ENCODE measurements around the gene SESN2.
"Not testable (repeated sequence)": the region's sequence is repeated elsewhere in the genome, so short reads cannot be mapped to it uniquely, and the experiment has no call there.

The SESN2 gene

GRCh38 chr1:28290851-28291250, 31.5 kb downstream of the SESN2 start:
- DNase-seq: no peak

DNA sequence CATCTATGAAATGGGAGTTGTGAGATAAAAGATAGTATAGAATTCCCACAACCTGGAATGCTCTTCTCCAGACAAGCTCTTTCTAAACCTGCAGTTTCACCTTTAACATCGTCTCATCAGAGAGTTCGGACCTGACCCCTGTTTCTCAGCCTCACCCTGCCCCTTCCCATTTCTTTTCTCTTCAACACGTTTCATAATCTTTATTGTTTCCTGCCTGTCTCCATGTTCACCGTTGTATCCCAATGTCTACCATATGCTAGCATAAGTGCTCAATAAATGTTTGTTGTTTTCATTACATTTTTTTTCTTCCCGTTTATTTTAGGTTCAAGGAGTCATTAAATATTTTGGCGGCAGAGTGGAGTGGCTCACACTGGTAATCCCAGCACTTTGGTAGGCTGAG, 32.4 kb downstream of the SESN2 start:
- no peak for DNase-seq

GRCh38 chr1:28295936-28296335, 36.6 kb downstream of the SESN2 start:
- DNase-seq: no peak

DNA sequence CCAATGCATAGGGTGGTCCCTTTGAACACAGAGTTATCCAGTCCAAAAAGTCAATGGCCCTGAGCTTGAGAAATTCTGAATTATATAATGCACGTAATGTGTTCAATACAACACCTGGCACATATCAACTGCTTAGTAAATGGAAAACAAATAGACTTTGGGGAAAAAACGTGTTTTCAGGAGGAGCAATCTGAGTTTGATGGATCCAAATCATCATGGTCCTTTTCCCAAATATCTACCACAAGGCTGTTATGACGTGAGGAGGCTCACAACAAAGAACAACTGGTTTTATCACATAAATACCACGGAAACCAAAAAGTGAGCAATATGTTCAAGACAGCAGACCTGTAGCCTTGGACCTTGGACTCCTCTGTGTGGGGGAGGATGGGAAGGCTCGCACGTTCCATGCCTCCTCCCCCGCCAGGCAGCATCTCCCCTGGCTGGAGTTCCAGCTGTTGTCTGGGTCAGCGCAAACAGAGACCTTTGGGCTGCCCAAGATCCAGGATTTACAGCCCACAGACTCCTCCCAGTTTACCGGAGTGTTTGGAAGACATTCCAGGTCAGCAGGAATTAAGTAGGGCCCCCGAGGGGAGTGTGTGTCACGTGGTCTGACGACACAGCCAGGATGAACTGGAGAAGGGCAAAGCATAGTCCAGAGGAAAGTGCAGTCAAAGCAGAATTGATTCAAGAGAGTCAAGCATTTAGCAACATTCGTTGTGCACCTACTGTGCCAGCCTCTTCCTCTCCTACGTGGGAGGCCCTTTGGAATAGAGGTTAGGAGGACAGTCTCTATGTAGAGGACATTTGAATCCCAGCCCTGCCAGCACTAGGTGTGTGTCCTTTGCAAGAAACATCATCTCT, 37.3 kb downstream of the SESN2 start:
- no peak for DNase-seq

GRCh38 chr1:28297826-28298225, 38.5 kb downstream of the SESN2 start:
- no peak for DNase-seq

- no peak for DNase-seq
Observed at GRCh38 chr1:28298438-28298837, 39.1 kb downstream of the SESN2 start.

GRCh38 chr1:28301368-28302174, 42.3 kb downstream of the SESN2 start:
- no peak for DNase-seq

GRCh38 chr1:28302247-28302646, 42.9 kb downstream of the SESN2 start:
- no peak for DNase-seq

DNA sequence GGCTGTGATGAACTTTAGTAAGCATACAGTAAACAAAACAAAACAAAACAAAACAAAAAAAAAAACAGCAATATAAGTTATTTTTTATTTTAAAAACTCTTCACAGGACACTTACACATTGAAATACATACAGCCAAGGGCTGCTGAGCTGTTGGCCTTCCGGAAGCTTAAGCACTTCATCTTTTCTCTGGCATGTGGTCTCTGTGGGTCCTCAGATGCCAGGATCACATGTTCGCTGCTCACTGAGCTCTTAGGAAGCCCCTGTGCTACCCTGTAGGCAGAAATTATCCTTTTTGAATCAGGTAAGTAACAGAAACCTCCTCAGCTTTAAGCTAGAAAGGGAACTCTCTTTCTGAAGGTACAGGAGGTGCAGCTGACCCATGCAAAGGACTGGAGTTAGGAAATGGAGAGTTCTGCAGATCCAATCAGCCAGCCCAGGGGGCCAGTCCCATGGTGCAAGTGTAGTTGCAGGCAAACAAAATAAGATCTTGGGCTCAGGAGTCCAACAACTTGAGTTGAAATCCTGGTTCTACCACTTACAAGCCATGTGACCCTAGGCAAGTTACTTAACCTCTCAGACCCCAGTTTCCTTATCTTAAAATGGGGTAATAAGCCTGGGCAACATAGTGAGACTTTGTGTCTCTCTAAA, 47.1 kb downstream of the SESN2 start:
- no peak for DNase-seq

DNA sequence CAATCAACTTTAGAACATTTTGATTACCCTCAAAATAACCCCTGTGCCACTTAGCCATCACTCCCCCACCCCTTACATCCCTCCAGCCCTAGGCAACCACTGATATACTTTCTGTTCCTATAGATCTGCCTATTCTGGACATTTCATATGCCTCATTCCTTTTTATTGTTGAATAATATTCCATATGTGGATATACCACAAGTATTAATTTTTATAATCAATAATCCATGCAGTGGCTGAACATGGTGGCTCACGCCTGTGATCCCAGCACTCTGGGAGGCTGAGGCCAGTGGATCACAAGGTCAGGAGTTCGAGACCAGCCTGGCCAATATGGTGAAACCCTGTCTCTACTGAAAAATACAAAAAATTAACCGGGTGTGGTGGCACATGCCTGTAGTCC, 49.4 kb downstream of the SESN2 start:
- no peak for DNase-seq

GRCh38 chr1:28309702-28310101, 50.4 kb downstream of the SESN2 start:
- no peak for DNase-seq

DNA sequence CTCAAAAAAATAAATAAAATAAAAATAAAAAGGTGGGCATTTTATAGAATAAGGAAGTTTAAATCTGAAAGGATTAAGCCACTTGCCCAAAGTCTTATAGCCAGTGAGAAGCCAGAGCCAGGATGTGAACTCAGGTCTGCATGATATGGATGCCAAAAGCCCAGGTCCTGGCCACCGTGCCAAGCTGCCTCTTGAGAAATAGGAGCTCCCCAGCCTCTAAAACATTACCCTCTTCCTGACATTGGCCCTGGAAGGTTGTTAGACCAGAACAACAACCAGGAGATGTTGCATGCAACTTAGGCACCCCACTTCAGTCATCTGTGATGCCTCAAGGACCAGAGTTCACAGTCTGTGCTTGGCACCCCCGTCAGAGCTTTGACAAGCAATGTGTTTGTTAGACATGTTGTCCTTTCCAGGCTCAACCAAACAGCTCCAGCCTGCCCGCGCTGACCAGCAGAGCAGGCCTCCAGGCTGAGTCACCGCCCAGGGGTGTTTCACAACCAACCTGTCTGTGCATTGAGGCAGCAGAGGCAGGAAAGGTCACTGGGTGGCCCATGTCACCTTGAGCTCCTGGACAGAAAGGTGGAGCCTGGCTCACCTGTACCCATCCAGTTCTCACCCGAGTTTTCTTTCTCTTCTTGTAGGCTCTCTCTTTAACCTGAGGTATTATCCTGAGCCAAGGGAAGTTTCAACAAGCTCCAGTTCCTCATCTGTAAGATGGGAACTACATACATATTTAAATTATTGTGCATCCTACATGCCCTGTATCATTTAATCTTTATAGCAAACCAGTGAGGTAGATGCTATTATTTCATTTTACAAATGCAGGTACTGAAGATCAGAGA, 54.6 kb downstream of the SESN2 start:
- DNase-seq: no peak

DNA sequence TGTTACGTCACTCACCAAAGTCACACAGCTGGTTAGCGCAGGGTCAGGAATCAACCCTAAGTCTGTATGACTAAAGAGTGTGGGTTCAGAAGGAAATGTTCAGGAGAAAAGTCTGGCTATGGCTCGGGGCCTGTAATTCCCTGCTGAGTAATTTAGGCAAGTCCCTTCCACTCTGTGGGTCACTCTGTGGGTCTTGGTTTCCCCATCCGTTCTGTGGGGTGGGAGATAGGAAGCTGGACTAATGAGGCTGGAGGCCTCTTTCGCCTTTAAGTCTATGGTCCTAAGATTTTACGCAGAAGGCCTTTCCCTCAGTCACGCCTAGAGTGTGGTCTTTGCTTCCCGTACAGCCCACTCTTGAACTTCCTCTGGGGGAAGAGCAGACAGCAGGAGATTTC, 55.2 kb downstream of the SESN2 start:
- no peak for DNase-seq

DNA sequence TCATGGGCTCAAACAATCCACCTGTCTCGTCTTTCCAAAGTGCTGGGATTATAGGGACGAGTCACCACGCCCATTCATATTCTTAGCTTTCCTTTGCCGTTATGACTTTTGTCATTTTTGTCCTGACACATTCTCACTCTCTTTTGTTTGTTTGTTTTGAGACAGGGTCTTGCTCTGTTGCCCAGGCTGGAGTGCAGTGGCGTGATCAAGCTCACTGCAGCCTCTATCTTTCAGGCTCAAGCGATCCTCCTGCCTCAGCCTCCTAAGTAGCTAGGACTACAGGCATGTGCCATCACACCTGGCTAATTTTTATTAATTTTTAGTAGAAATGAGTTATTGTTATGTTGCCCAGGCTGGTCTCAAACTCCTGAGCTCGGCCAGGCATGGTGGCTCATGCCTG, 57.7 kb downstream of the SESN2 start:
- DNase-seq: no peak

DNA sequence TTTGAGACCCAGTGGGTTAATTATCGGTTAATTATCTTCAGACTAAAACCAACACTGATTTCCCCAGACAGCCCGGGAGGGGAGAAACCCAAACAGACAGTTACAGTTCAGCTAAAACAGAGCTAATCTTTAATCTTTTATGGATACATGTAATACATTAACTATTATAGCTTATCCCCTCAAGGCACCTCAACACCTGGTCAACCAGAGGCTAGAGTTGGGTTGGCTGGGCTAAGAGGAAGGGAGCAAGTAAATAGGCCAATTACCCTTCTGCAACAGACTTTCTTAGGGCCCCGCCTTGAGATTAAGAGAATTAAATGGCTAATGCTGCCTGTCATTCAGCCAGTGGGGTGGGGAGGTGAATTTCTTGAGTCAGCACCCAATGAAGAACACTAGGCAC, 62.9 kb downstream of the SESN2 start:
- DNase-seq: no peak

- no peak for DNase-seq
Observed at GRCh38 chr1:28323720-28324119, 64.4 kb downstream of the SESN2 start.

DNA sequence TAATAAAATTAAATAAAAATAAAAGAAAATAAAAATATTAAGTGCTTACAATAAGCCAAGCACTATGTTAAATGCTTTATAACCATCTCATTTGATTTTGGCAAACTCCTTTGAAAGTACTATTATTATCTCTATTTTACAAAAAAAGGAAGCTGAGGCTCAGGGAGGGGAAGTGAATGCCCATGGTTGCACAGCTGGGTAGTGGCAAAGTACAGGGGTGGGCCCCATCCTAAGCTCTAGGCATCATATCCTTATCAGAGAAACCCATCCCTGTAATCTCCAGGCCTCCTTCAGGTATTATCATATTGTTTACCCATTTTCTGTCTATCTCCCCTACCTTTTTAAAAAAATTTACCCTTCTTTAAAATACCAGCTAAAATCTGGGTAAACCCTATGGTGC, 67.2 kb downstream of the SESN2 start:
- DNase-seq: no peak

DNA sequence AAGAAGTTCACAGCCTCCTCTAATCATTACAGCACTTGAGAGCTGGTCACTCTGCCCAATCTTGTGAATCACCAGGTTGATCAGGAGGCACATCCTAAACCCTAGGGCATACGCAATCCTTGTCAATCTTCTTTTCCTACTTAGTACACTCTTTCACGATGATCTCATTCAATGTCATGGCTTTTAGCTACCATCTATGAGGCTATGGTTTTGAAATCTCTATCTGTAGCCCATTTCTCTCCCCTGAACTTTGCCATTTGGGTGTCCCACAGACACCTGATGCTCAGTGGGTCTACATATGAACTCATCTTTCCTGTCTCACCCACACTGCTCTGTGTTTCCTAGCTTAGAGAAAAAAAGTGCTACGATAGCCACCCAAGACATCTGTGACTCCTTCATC, 67.7 kb downstream of the SESN2 start:
- DNase-seq: no peak

- not testable (repeated sequence) for DNase-seq
Observed at GRCh38 chr1:28327431-28327830, 68.1 kb downstream of the SESN2 start.

- DNase-seq: no peak
Observed at GRCh38 chr1:28328228-28328648, 68.9 kb downstream of the SESN2 start.

GRCh38 chr1:28329395-28330153, 70.3 kb downstream of the SESN2 start:
- no peak for DNase-seq
